Kidney epithelial cell (primary cell): ENCODE results near the gene ANHX. TPM values are rescaled to one million over a fixed set of nuclear protein-coding genes. Genes with fewer than 3 reads are reported as not detected.

Experiments used
- DNase-seq: peaks from one replicate; pipeline ENCODE4 v3.0.0-alpha.2; 2010; ENCODE audit warnings: low read depth
- H3K27me3 ChIP-seq: 2 replicates; pipeline ENCODE4 v1.6.0; 2011; ENCODE audit warnings: low read length; ENCODE audit not compliant: control insufficient read depth, insufficient read depth
- H3K36me3 ChIP-seq: 2 replicates; pipeline ENCODE4 v1.5.1; 2011; ENCODE audit warnings: low read length; ENCODE audit not compliant: control insufficient read depth, insufficient read depth
- H3K4me3 ChIP-seq: 2 replicates; pipeline ENCODE4 v1.5.1; 2011; ENCODE audit warnings: low read depth, mild to moderate bottlenecking, control low read depth, low read length
- CTCF ChIP-seq: IDR thresholded peaks from 2 replicates; pipeline ENCODE4 v1.5.1; 2011; ENCODE audit warnings: mild to moderate bottlenecking, moderate library complexity, low read length, control low read depth, inconsistent platforms; ENCODE audit not compliant: insufficient read depth, poor library complexity, severe bottlenecking
- total RNA-seq: library from RNA; depleted of rRNA; stranded (reverse); fragments of >200 nt; gene quantifications from 2 replicates; pipeline ENCODE4 v1.2.3, GENCODE V29; 2015

ANHX gene
- total RNA-seq, 1 donor from 2014 or later = not detected

- Histone ChIP-seq H3K27me3 (no peaks in the 10 kb centered on the region), H3K4me3 (no peak overlapping the region), H3K36me3 (no peaks in the 10 kb centered on the region)
- TF ChIP-seq CTCF = no peak
- DNase-seq = no peak
Measured at GRCh38 chr12:133215724-133216123, 20.0 kb downstream of the ANHX start.

- H3K27me3 ChIP-seq = no peaks in the 10 kb centered on the region
- DNase-seq = no peak
- no peak overlapping the region for H3K4me3 ChIP-seq
- no peak for TF ChIP-seq CTCF
- H3K36me3 ChIP-seq = no peaks in the 10 kb centered on the region
Measured at GRCh38 chr12:133206390-133206789, 29.3 kb downstream of the ANHX start.

GRCh38 chr12:133204264-133204603, 31.4 kb downstream of the ANHX start:
- Histone ChIP-seq H3K4me3 (no peak overlapping the region), H3K36me3 (no peaks in the 10 kb centered on the region)
- no peak for TF ChIP-seq CTCF

GRCh38 chr12:133203344-133204263, 32.1 kb downstream of the ANHX start:
- DNase-seq = no peak
- no peak overlapping the region for H3K4me3 ChIP-seq
- H3K27me3 ChIP-seq = no peaks in the 10 kb centered on the region
- H3K36me3 ChIP-seq = no peaks in the 10 kb centered on the region
- no peak for TF ChIP-seq CTCF

More at GRCh38 chr12:133204264-133204603, 31.4 kb downstream of the ANHX start:
- H3K27me3 ChIP-seq = no peaks in the 10 kb centered on the region
- DNase-seq = no peak

- TF ChIP-seq CTCF = no peak
- DNase-seq = no peak
- no peak overlapping the region for H3K4me3 ChIP-seq
- no peaks in the 10 kb centered on the region for H3K36me3 ChIP-seq
- no peaks in the 10 kb centered on the region for H3K27me3 ChIP-seq
Measured at GRCh38 chr12:133202493-133203343, 33.0 kb downstream of the ANHX start.
